Activated T-cell treated with anti-CD3 and anti-CD28 coated beads, Interleukin-2, amount 50 U/mL, for 72 hours (primary cell): Measurements from ENCODE around the gene PCSK2. TPM values are rescaled to one million over a fixed set of nuclear protein-coding genes. Genes with fewer than 3 reads are reported as not detected.

Source experiments
- ATAC-seq, 2 donors: fragments of 150-1000 bp; cut with Tn5 transposase; replicated peaks in 1 of 2; 2 replicates each; pipeline ENCODE4 v1.10.0; 2021; ENCODE audit warnings: moderate library complexity in 2 of 2, mild to moderate bottlenecking in 1 of 2
- DNase-seq, 2 donors: peaks; one replicate each; pipeline ENCODE4 v3.0.0; 2021 to 2022; ENCODE audit warnings: mixed read lengths in 1 of 2
- H3K27ac Mint-ChIP-seq: one replicate; pipeline ENCODE4 v1.8.0; 2022; ENCODE audit warnings: mild to moderate bottlenecking, moderate library complexity, mixed read lengths
- H3K27me3 Mint-ChIP-seq: one replicate; pipeline ENCODE4 v1.8.0; 2022; ENCODE audit warnings: low read depth, mixed read lengths
- H3K36me3 Mint-ChIP-seq, 2 donors: one replicate each; pipeline ENCODE4 v1.8.0; 2022; ENCODE audit warnings: mixed read lengths in 2 of 2, mild to moderate bottlenecking in 1 of 2; ENCODE audit not compliant: insufficient read depth in 2 of 2
- H3K4me1 Mint-ChIP-seq: one replicate; pipeline ENCODE4 v1.8.0; 2022; ENCODE audit warnings: low read depth, mixed read lengths
- H3K4me3 Mint-ChIP-seq, 2 donors: one replicate each; pipeline ENCODE4 v1.8.0; 2022; ENCODE audit warnings: mild to moderate bottlenecking in 2 of 2, mixed read lengths in 2 of 2, moderate library complexity in 2 of 2
- H3K9me3 Mint-ChIP-seq, 2 donors: one replicate each; pipeline ENCODE4 v1.8.0; 2022; ENCODE audit warnings: mixed read lengths in 2 of 2
- total RNA-seq, 2 donors: library from RNA; stranded (reverse); gene quantifications; one replicate each; pipeline ENCODE4 v1.2.3, GENCODE V29; 2022

PCSK2 gene
- total RNA-seq, 2 donors from 2014 or later: not detected

DNA sequence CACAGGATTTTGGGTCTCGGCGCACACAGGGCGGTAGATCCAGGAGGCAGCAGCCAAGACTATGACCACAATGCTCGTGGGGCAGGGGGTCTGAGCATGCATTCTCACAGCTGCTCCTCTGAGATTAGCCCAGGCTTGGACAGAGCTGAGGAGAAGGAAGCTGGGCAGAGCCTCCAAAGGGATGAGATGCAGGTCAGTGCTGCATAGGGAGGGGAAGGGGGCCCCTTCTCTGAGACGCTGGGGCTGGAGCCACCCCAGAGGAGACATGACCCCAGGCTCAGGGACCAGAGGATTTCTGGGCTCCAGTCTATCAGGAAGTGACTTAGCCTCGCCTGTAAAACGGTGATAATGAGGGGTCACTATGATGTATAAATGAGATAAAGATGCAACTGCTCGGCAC is 210.4 kb downstream of the PCSK2 start:
- Mint-ChIP-seq H3K4me1 (no peaks in the 10 kb centered on the region), H3K4me3 (no peak overlapping the region), H3K9me3 (peaks cover 0 to 4% of the 10 kb centered on the region in 2 donors), H3K27me3 (peaks cover 18% of the 10 kb centered on the region), H3K36me3 (no peaks in the 10 kb centered on the region), H3K27ac (no peak overlapping the region)
- DNase-seq (no peak), ATAC-seq (no peak)

DNA sequence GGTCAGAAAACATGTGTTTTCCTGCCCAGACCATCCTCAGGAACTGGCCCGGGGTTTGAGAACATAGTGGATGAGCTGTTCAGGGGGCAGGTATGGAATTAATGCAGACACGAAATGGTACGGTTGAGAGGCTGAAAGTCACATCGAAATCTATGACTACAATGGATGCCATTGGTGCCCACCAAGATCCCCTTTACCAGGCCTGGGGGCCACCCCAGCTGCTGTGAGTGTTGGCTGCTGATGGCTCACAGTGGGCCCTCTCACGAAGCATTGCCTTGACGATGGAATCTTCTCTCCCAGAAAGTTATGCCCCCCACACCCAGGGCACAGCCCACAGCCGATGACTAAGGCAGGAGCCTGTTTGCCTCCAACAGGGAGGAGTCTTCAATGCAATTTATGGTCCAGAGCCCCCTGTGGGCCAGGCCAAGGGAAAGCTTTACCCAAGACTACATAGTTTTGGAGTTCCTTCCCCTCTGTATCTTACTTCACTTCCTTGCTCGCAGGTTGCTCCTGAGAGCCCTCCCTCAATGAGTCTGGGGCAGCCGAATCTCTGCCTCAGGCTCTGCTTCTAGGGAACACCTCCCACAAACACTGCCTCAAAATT is 211.7 kb downstream of the PCSK2 start:
- no peaks in the 10 kb centered on the region for H3K36me3 Mint-ChIP-seq
- H3K4me3 Mint-ChIP-seq: no peak overlapping the region
- peaks cover 23% of the 10 kb centered on the region for H3K27me3 Mint-ChIP-seq
- H3K9me3 Mint-ChIP-seq: peaks cover 0 to 4% of the 10 kb centered on the region in 2 donors
- H3K27ac Mint-ChIP-seq: no peak overlapping the region
- no peaks in the 10 kb centered on the region for H3K4me1 Mint-ChIP-seq
- no peak for ATAC-seq
- DNase-seq: no peak

DNA sequence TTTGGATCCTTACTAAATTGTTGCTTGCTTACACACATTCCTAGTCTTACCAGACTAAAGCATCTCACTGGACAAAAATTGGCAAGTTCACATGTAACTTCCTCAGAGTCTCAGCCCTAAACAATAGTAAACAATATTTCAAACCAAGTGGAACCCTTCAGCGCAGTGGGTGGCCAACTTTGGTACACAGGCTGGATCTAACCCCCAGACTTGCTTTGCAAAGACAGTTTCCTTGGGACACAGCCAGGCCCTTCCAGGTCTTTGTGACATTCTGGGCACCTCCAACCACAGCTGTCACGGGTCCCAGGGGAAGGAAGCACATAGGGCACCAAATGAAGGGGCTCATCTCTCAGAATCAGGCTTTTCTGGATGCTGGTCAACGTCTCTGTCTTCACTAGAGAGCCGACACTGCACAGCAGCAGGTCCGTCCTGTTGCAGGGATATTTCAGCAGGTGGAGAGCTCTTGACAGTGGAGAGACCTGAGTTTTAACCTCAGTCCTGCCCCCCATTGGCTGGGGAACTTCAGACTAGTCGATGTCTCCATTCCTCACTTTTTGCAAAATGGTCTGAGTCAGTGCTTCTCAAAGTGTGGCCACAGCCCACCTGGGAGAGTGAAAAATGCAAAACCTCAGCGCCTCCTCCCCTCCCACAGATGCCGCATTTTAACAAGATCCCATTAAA is 212.9 kb downstream of the PCSK2 start:
- no peak overlapping the region for H3K27ac Mint-ChIP-seq
- peaks cover 0 to 4% of the 10 kb centered on the region in 2 donors for H3K9me3 Mint-ChIP-seq
- H3K4me1 Mint-ChIP-seq: no peaks in the 10 kb centered on the region
- ATAC-seq: no peak
- H3K36me3 Mint-ChIP-seq: no peaks in the 10 kb centered on the region
- peaks cover 36% of the 10 kb centered on the region for H3K27me3 Mint-ChIP-seq
- DNase-seq: no peak
- no peak overlapping the region for H3K4me3 Mint-ChIP-seq

DNA sequence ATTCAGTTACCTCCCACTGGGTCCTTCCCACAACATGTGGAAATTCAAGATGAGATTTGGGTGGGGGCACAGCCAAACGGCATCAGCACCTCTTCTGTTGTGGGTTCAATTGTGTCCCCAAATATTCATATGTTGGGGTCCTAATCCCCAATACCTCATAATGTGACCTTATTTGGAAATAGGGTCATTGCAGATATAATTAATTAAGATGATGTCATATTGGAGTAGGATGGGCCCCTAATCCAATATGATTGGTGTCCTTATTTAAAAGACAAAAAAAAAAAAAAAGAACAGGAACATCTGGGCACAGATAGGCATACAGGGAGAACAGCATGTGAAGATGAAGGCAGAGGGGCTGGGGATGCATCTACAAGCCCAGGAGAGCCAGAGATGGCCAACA is 214.9 kb downstream of the PCSK2 start:
- no peaks in the 10 kb centered on the region for H3K4me1 Mint-ChIP-seq

DNA sequence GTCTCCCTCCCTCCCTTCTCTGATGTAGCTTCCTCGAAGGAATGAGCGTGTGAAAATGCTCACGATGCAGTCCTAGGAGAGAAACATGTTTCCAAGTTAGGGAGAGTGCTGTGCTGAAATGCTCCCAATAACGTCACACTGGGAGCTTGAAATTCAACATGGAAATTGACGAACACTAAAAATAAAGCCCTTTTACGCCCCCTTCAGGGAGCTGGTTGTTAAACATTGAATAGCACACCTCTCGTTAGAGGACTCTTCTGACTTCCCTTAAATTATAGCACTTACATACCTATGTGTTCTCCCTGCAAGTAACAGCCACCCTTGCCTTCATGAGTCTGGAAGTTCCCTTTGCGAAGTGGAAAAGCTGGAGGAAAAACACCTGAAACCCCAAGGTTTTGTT is 215.7 kb downstream of the PCSK2 start:
- Mint-ChIP-seq H3K4me1 (no peaks in the 10 kb centered on the region), H3K36me3 (no peaks in the 10 kb centered on the region), H3K9me3 (peaks cover 0 to 4% of the 10 kb centered on the region in 2 donors), H3K27ac (no peak overlapping the region), H3K4me3 (no peak overlapping the region), H3K27me3 (peaks cover 35% of the 10 kb centered on the region)
- DNase-seq (no peak), ATAC-seq (no peak)

More for the DNA sequence above, 214.9 kb downstream of the PCSK2 start:
- DNase-seq: no peak
- no peak for ATAC-seq
- H3K27me3 Mint-ChIP-seq: peaks cover 36% of the 10 kb centered on the region
- H3K27ac Mint-ChIP-seq: no peak overlapping the region
- no peaks in the 10 kb centered on the region for H3K36me3 Mint-ChIP-seq
- no peak overlapping the region for H3K4me3 Mint-ChIP-seq
- H3K9me3 Mint-ChIP-seq: peaks cover 0 to 4% of the 10 kb centered on the region in 2 donors

DNA sequence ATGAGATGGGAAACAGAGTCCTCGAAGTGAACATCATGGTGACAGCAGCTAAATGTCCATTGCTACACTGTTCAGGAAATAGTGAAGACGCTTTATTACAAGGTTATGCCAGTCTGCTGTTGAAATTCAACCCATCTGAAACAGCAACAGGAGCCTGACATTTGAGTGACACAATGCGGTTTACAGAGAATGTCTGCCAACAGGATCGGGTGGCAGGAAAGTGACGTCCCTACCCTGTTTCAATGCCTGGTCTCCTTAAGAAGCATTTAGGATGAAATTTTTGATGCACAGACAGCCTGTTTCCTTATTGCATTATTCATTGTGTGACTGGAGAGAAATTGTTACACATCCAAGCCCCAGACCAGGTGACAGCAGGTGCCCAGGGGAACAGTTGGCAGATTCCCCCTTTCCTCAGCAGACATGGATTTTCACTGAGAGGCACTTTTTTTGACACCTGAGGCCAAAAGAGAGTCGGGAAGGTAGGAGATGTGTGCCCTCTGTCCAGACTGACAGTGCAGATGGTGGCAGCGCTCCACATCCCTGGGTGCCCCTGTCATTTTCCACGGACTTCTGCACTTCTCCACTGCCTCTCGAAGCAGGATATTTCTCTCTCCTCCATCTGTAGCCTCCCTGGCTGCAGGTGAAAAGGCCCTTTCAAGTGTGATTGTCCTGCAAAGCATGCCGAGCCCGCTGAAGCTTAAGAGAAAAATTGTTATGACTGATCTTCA is 216.5 kb downstream of the PCSK2 start:
- Mint-ChIP-seq H3K4me1 (no peaks in the 10 kb centered on the region), H3K27me3 (peaks cover 35% of the 10 kb centered on the region), H3K36me3 (no peaks in the 10 kb centered on the region), H3K4me3 (no peak overlapping the region), H3K9me3 (peaks cover 0 to 4% of the 10 kb centered on the region in 2 donors), H3K27ac (no peak overlapping the region)
- ATAC-seq: no peak
- DNase-seq: no peak

DNA sequence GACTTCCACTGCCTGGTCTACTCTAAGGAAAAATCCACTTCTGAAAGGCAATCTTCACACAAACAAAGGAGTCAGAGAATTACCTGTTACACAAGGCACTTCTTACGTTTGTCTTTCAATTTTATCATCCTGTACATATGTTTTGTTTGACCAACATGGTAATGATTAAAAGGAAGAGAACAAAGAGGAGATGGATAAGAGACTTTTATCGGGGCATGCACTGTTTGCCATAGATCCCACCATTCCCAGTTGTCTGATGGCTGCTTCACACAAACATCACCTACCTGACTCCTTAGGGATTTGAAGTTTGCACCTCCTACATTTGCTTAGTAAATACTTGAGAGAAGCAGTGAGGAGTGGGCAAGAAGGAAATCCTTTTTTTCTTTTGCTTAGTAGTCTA is 217.3 kb downstream of the PCSK2 start:
- Mint-ChIP-seq H3K36me3 (no peaks in the 10 kb centered on the region), H3K27me3 (peaks cover 35% of the 10 kb centered on the region), H3K4me1 (no peaks in the 10 kb centered on the region), H3K9me3 (peaks cover 0 to 4% of the 10 kb centered on the region in 2 donors), H3K4me3 (no peak overlapping the region), H3K27ac (no peak overlapping the region)
- DNase-seq (no peak), ATAC-seq (no peak)

DNA sequence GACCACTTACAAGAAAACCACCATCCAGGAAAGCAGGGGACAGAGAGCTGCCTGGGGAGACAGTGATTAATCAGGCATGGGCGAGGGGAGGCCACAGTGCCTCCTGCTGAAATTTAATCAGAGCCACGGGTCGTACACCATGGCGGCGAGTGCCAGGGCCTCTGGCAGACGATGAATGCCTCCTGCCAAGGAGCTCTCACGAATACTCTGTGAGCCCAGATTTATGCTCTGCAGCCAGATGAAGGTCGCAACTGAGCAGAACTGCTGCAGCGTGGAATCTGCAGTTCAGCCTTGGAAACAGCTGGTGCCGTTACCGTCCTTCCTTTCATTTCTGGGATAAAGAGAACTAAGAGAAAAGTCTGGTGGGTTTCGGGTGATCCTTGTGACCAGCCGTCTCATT is 218.7 kb downstream of the PCSK2 start:
- H3K27ac Mint-ChIP-seq: no peak overlapping the region
- ATAC-seq: no peak
- no peaks in the 10 kb centered on the region for H3K36me3 Mint-ChIP-seq
- no peaks in the 10 kb centered on the region for H3K4me1 Mint-ChIP-seq
- no peak for DNase-seq
- H3K27me3 Mint-ChIP-seq: peaks cover 35% of the 10 kb centered on the region
- H3K9me3 Mint-ChIP-seq: peaks cover 0 to 4% of the 10 kb centered on the region in 2 donors
- H3K4me3 Mint-ChIP-seq: no peak overlapping the region

DNA sequence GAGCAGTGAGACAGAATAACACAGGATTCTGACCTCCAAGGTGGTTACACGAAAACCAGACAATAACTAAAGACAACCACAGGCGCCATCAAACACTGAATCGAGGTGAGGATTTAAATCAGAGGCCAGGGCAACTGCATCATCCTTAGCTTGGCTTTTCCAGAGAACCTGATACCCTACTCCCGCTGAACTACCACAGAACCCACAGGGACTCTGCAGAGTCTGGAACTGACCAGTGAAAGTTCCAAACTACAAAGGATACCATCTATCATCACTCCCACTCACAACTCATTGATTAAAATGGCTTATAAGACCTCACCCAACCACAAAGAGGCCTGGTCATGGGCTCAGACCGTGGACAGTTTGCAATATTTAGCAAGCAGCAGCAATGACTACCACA is 219.3 kb downstream of the PCSK2 start:
- H3K27me3 Mint-ChIP-seq: peaks cover 37% of the 10 kb centered on the region
- DNase-seq (no peak), ATAC-seq (no peak)
- no peaks in the 10 kb centered on the region for H3K4me1 Mint-ChIP-seq
- H3K36me3 Mint-ChIP-seq: no peaks in the 10 kb centered on the region
- H3K9me3 Mint-ChIP-seq: peaks cover 0 to 4% of the 10 kb centered on the region in 2 donors
- no peak overlapping the region for H3K27ac Mint-ChIP-seq
- H3K4me3 Mint-ChIP-seq: no peak overlapping the region

DNA sequence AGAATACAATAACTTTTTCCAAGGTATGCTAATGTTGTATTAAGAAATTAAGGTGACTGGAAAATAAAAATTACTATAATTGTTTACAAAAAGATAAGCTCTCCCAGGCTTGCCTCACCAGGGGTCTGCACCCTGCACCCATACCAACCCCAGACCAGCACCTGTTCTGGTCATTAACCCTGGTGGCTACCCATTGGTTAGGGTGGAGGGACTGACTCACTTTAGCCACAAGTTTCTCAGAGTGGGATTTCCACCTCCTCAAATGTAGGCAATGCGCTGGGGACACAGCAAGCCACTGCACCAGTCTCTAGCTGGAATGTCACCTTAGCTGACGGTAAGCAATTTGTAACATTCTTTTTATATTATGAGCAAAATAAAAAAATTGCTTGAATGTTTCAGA is 221.2 kb downstream of the PCSK2 start:
- ATAC-seq: no peak
- Mint-ChIP-seq H3K4me1 (no peaks in the 10 kb centered on the region), H3K9me3 (no peaks in the 10 kb centered on the region), H3K36me3 (no peaks in the 10 kb centered on the region), H3K27ac (no peak overlapping the region), H3K27me3 (peaks cover 30% of the 10 kb centered on the region), H3K4me3 (no peak overlapping the region)
- no peak for DNase-seq

DNA sequence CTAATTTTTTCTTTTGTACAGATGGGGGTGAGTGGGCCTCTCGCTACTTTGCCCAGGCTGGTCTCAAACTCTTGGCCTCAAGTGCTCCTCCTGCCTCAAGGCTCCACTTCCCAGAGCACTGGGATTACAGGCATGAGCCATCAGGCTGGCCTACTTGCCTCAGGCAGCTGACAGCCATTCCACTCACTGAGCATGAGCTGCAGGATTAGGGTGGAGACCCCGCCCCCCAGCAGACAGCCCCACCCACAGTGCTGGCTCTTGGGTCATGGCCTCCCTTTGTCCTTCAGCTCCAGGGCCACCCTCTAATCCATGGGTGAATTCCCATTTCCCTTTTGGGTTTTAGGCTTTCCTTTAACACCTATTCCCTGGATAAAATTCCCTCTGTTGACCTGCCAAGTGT is 222.2 kb downstream of the PCSK2 start:
- no peaks in the 10 kb centered on the region for H3K4me1 Mint-ChIP-seq
- no peaks in the 10 kb centered on the region for H3K36me3 Mint-ChIP-seq
- no peaks in the 10 kb centered on the region for H3K9me3 Mint-ChIP-seq
- H3K27ac Mint-ChIP-seq: no peak overlapping the region
- H3K27me3 Mint-ChIP-seq: peaks cover 23% of the 10 kb centered on the region
- DNase-seq (no peak), ATAC-seq (no peak)
- H3K4me3 Mint-ChIP-seq: no peak overlapping the region

DNA sequence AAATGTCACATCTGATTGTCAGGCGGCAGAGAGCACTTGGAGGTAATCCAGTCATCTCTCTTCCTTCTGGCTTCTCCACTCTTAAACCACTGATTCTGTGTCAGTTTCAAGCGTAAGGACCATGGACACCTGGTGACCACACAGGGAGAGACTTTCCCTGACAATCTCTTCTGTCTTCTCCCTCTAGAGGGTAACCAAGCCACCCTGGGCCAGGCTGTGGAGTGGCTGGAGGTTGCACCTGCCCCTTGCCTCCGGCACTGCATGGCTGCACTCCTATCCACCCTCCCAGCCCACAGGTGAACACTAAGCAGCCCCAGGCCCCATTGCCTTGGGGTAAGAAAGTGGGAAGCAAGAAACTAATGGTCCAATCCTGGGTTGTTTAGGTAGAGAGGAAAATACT is 225.6 kb downstream of the PCSK2 start:
- ATAC-seq (no peak), DNase-seq (no peak)
- Mint-ChIP-seq H3K27me3 (peaks cover 24% of the 10 kb centered on the region), H3K27ac (no peak overlapping the region), H3K4me1 (no peaks in the 10 kb centered on the region), H3K9me3 (no peaks in the 10 kb centered on the region), H3K4me3 (no peak overlapping the region), H3K36me3 (no peaks in the 10 kb centered on the region)

DNA sequence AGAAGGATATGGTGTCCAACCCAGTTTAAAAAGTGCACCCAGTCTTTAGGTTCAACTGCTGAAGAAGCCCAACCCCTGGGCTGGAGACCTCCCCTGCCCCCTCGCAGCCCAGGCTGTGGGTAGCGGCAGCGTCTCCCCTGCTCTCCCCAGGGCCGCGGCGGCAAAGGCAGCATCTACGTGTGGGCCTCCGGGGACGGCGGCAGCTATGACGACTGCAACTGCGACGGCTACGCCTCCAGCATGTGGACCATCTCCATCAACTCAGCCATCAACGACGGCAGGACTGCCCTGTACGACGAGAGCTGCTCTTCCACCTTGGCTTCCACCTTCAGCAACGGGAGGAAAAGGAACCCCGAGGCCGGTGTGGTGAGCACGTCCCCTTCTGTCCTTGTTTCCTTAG is 226.8 kb downstream of the PCSK2 start:
- Mint-ChIP-seq H3K36me3 (no peaks in the 10 kb centered on the region), H3K4me3 (no peak overlapping the region)
- no peak for ATAC-seq

More for the DNA sequence above, 226.8 kb downstream of the PCSK2 start:
- Mint-ChIP-seq H3K27ac (no peak overlapping the region), H3K27me3 (peaks cover 24% of the 10 kb centered on the region), H3K9me3 (no peaks in the 10 kb centered on the region), H3K4me1 (no peaks in the 10 kb centered on the region)
- DNase-seq: no peak
